Gastroesophageal sphincter (tissue), 3 donors: ENCODE measurements around the gene CCDC106.

ENCODE experiments used
- CTCF ChIP-seq, 4 experiments: fragments of 200-600 bp in 2 of 4; fragments of 450-650 bp in 2 of 4; sonication (generic) in 1 of 4; IDR thresholded peaks; one replicate each; pipeline ENCODE4 v1.5.1; 2017 to 2019; ENCODE audit warnings: antibody characterized with exemption in 4 of 4, mild to moderate bottlenecking in 2 of 4, moderate library complexity in 2 of 4
- EP300 ChIP-seq: sonication (generic); formaldehyde crosslinking; IDR thresholded peaks from one replicate; pipeline ENCODE4 v1.6.1; 2017; ENCODE audit warnings: antibody characterized with exemption, mild to moderate bottlenecking
- POLR2A ChIP-seq, 2 donors: fragments of 450-650 bp; IDR thresholded peaks; one replicate each; pipeline ENCODE4 v1.6.1; 2017; ENCODE audit warnings: antibody characterized with exemption in 2 of 2, mild to moderate bottlenecking in 2 of 2, moderate library complexity in 1 of 2
- POLR2AphosphoS5 ChIP-seq: sonication (generic); formaldehyde crosslinking; IDR thresholded peaks from one replicate; pipeline ENCODE4 v1.6.1; 2017; ENCODE audit warnings: antibody characterized with exemption

- TF ChIP-seq CTCF (IDR thresholded peaks at IDR 0.05) = no peak
- TF ChIP-seq POLR2A (IDR thresholded peaks at IDR 0.05) = peak in 1 of 2 donors; percentile 6
- no peak for TF ChIP-seq EP300
- TF ChIP-seq POLR2AphosphoS5 = peak; percentile 5
Observed at GRCh38 chr19:55642153-55643002, 5.6 kb upstream of the CCDC106 start.
